RWPE2 (cell line): ENCODE results near the gene IRF2BPL.

ENCODE experiments used
- ATAC-seq: fragments of 200-7000 bp; cut with Tn5 transposase; 3 replicates; pipeline ENCODE4 v1.9.1; 2021; ENCODE audit warnings: low read depth
- DNase-seq: peaks from one replicate; pipeline ENCODE4 v3.0.0-alpha.2; 2020; ENCODE audit warnings: low spot score
- H3K27ac ChIP-seq: fragments of 450-650 bp; 2 replicates; pipeline ENCODE4 v1.5.1; 2017; ENCODE audit warnings: mild to moderate bottlenecking; ENCODE audit not compliant: poor library complexity, severe bottlenecking
- H3K27me3 ChIP-seq: fragments of 250-450 bp; sonication (Bioruptor Pico); 2 replicates; pipeline ENCODE4 v1.5.1; 2021; ENCODE audit warnings: mild to moderate bottlenecking, moderate library complexity; ENCODE audit not compliant: insufficient read depth, poor library complexity, severe bottlenecking
- H3K36me3 ChIP-seq: fragments of 250-450 bp; sonication (Bioruptor Pico); 2 replicates; pipeline ENCODE4 v1.5.1; 2020; ENCODE audit warnings: low read depth, mild to moderate bottlenecking, moderate library complexity
- H3K4me1 ChIP-seq: fragments of 250-450 bp; sonication (Bioruptor Pico); 2 replicates; pipeline ENCODE4 v1.5.1; 2021; ENCODE audit warnings: mild to moderate bottlenecking, moderate library complexity; ENCODE audit not compliant: insufficient read depth, poor library complexity, severe bottlenecking
- H3K4me3 ChIP-seq: fragments of 250-450 bp; sonication (Bioruptor Pico); 2 replicates; pipeline ENCODE4 v1.5.1; 2021; ENCODE audit warnings: mild to moderate bottlenecking, moderate library complexity; ENCODE audit not compliant: severe bottlenecking
- H3K9me3 ChIP-seq: fragments of 250-450 bp; sonication (Bioruptor Pico); 2 replicates; pipeline ENCODE4 v1.5.1; 2021; ENCODE audit warnings: mild to moderate bottlenecking, moderate library complexity; ENCODE audit not compliant: severe bottlenecking
- TF ChIP-seq, protein P1 (sequence below): fragments of 450-650 bp; IDR thresholded peaks from one replicate; pipeline ENCODE4 v1.5.1; 2017; ENCODE audit warnings: mild to moderate bottlenecking, moderate library complexity; ENCODE audit not compliant: poor library complexity, severe bottlenecking

IRF2BPL gene

DNA sequence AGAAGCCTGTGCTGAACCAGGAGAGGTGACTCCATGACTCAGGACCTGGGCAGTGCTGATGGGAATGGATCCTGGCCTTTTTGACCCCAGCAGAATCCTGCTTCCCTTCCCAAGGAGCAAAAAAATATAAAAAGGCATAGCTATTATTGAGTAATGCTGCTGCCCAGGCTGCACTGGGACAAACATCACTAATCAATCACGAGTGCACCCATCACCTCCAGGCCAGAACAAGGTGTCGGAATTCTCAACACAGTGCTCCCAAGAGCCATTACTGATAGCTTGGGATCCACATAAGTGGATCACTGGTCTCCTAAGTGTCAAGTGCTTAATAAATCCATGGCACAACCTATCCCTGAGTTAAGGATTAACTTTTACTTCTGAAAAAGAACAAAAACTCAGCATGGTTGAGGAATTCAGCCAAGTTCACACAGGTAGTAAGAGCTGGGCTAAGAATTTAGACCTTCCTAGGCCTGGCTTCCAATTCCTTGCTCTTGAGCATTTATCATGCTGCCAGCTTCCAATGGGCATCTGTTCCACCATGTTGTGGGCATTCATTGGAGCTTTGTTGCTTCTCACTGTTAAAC is 31.9 kb downstream of the IRF2BPL start:
- Histone ChIP-seq H3K4me1 (no peaks in the 10 kb centered on the region), H3K27me3 (no peaks in the 10 kb centered on the region), H3K4me3 (no peak overlapping the region), H3K27ac (no peak overlapping the region), H3K9me3 (no peaks in the 10 kb centered on the region), H3K36me3 (no peaks in the 10 kb centered on the region)
- no peak for ATAC-seq
- DNase-seq = no peak
- TF ChIP-seq, protein P1, sequence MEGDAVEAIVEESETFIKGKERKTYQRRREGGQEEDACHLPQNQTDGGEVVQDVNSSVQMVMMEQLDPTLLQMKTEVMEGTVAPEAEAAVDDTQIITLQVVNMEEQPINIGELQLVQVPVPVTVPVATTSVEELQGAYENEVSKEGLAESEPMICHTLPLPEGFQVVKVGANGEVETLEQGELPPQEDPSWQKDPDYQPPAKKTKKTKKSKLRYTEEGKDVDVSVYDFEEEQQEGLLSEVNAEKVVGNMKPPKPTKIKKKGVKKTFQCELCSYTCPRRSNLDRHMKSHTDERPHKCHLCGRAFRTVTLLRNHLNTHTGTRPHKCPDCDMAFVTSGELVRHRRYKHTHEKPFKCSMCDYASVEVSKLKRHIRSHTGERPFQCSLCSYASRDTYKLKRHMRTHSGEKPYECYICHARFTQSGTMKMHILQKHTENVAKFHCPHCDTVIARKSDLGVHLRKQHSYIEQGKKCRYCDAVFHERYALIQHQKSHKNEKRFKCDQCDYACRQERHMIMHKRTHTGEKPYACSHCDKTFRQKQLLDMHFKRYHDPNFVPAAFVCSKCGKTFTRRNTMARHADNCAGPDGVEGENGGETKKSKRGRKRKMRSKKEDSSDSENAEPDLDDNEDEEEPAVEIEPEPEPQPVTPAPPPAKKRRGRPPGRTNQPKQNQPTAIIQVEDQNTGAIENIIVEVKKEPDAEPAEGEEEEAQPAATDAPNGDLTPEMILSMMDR = no peak

DNA sequence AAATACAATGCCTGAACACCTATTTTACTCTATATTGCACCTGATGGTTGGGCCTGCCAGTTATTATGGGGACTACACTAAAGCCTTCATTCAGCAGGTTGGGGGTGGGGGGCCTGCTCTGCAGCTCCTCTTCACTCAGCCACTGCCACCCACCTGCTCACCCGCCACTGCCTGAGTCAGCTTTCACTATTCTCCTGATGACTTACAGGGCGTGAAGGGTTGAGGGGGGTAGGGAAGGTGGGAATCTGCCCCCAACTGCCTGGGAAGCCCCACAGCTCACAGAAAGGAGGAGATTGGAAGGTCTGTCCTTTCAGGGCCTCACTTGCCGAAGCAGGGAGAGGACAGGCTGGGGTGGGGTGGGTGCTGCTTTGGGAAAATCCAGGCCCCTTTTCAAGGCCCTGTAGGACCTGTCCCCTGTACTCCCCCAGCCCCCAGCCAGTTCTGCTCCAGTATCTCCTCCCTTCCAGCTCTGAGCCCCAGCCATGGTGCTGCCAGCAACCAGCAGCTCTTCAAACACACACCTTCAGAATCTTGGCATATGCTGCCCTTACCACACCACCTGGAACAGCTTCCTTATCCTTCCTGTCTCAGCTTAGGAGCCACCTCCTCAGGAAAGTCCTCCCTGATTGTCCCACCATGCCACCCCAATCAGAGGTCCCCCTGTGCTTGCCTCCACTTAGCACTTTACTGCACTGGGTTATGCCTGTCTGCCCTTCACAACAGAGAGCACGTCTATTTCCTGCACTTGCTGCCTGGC is 33.1 kb downstream of the IRF2BPL start:
- Histone ChIP-seq H3K9me3 (no peaks in the 10 kb centered on the region), H3K36me3 (no peaks in the 10 kb centered on the region), H3K27ac (no peak overlapping the region), H3K27me3 (no peaks in the 10 kb centered on the region), H3K4me3 (no peak overlapping the region), H3K4me1 (no peaks in the 10 kb centered on the region)
- TF ChIP-seq, protein P1 = no peak
- ATAC-seq (no peak), DNase-seq (no peak)

DNA sequence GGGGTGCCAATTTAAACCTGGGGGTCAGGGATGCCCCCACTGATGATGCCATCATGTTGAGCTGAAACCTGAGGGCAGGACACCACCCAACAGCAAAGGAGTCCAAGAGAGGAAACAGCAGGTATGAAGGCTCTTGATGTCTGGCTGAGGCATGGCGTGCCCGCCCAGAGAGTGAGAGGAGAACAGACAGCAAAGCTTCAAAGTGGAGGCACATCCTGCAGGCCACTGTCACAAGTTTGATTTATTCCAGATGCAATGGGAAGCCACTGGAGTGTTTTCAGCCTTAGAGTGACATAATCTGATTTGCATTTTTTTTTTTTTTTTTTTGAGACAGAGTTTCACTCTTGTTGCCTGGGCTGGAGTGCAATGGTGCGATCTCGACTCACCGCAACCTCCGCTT is 34.8 kb downstream of the IRF2BPL start:
- no peaks in the 10 kb centered on the region for H3K9me3 ChIP-seq
- no peak for ATAC-seq
- H3K36me3 ChIP-seq = no peaks in the 10 kb centered on the region
- H3K27me3 ChIP-seq = no peaks in the 10 kb centered on the region
- H3K4me1 ChIP-seq = no peaks in the 10 kb centered on the region
- no peak for DNase-seq
- no peak overlapping the region for H3K27ac ChIP-seq
- H3K4me3 ChIP-seq = no peak overlapping the region
- TF ChIP-seq, protein P1 = no peak

DNA sequence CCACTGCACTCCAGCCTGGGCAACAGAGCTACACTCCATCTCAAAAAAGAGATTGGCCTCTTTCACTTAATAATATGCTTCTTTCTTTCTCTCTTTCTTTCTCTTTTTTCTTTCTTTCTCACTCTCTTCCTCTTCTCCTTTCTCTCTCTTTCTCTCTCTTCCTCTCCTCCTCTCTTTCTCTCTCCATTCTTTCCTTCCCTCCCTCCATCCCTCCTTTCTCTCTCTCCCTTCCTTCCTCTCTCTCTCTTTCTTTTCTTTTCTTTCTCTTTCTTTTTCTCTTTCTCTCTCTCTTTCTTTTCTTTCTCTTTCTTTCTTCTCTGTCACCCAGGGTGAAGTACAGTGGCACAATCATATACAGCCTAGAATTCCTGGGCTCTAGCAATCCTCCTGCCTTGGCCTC is 38.4 kb downstream of the IRF2BPL start:
- TF ChIP-seq, protein P1 = no peak
- Histone ChIP-seq H3K36me3 (no peaks in the 10 kb centered on the region), H3K27ac (no peak overlapping the region), H3K27me3 (no peaks in the 10 kb centered on the region), H3K4me1 (no peaks in the 10 kb centered on the region), H3K4me3 (no peak overlapping the region), H3K9me3 (no peaks in the 10 kb centered on the region)
- DNase-seq = no peak
- ATAC-seq = no peak

DNA sequence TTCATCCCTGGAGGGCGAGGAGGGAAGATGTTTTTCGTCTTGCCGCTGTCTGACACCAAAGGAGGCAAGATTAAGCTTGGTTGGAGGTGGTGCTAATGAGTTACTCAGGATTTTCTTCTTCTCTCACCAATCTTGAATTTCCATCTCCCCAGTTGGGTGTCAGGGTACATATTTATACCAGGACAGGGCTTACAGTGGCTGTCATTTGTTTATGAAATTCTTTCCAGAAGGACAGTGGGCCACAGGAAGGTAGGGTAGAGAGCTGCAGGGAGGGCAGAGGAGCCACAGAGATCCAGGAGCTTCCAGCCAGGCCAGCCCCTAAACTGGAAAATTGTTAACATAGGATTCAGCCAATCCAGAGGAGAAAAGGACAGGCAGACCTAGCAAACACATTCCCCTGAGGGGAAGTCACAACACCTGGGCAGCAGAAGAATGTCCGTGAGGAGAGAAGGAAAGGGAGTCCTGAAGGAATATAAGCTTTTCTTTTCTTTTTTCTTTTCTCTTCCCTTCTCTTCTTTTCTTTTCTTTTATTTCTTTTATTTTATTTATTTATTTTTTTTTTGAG is 40.5 kb downstream of the IRF2BPL start:
- Histone ChIP-seq H3K4me3 (no peak overlapping the region), H3K27me3 (no peaks in the 10 kb centered on the region), H3K36me3 (no peaks in the 10 kb centered on the region), H3K4me1 (no peaks in the 10 kb centered on the region), H3K27ac (no peak overlapping the region), H3K9me3 (no peaks in the 10 kb centered on the region)
- ATAC-seq = no peak
- no peak for DNase-seq
- TF ChIP-seq, protein P1 = no peak
